Measurements from ENCODE around the gene ZBTB34.
A peak's percentile ranks its signal among the peaks of the same experiment; 100 is the strongest.

DNA sequence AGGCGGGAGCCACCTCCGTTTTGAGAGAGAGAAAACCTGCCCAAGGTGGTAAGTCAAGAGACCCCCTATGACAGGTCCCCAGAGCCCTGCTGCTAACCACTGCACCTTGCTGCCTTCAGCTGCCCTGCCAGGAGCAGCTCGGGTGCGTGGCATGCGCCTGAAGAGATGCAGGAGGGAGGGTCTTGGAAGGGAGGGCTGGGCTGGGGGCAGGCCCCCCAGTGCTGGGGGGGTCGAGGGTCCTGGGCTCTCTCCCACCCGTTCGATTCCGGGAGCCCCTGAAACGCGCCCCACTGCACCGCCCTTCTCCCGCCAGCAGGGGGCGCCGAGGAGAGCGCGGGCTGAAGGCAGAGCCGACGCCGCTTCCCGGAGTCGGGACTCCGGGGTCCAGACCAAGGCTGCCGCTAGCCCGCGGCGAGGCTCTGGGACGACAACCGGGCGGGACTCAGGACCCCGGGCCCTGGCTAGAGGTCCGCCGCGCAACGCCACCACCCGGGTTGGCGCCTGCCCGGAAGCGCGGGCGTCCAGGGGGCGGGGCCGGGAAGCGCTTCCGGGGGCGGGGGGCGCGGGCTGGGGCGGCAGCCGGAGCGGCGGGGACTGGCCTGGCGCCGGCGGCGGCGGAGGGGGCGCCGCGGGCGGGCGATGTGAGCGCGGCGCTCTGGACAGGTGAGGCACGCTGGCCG lies at the start of gene ZBTB34:
- TF ChIP-seq, protein P1, sequence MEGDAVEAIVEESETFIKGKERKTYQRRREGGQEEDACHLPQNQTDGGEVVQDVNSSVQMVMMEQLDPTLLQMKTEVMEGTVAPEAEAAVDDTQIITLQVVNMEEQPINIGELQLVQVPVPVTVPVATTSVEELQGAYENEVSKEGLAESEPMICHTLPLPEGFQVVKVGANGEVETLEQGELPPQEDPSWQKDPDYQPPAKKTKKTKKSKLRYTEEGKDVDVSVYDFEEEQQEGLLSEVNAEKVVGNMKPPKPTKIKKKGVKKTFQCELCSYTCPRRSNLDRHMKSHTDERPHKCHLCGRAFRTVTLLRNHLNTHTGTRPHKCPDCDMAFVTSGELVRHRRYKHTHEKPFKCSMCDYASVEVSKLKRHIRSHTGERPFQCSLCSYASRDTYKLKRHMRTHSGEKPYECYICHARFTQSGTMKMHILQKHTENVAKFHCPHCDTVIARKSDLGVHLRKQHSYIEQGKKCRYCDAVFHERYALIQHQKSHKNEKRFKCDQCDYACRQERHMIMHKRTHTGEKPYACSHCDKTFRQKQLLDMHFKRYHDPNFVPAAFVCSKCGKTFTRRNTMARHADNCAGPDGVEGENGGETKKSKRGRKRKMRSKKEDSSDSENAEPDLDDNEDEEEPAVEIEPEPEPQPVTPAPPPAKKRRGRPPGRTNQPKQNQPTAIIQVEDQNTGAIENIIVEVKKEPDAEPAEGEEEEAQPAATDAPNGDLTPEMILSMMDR (IDR thresholded peaks at IDR 0.05), result peak; percentile 99 to 100 (median 100)
- no peak for TF ChIP-seq EP300 (IDR thresholded peaks at IDR 0.05)
- peak; percentile 19 to 48 for TF ChIP-seq POLR2AphosphoS5 (IDR thresholded peaks at IDR 0.05)
